Measurements from ENCODE around the gene PCDH1. TPM values are rescaled to one million over a fixed set of nuclear protein-coding genes. Genes with fewer than 3 reads are reported as not detected.
A peak's percentile ranks its signal among the peaks of the same experiment; 100 is the strongest.

The PCDH1 gene
- total RNA-seq, 1 experiment from 2014 or later: 127 TPM

DNA sequence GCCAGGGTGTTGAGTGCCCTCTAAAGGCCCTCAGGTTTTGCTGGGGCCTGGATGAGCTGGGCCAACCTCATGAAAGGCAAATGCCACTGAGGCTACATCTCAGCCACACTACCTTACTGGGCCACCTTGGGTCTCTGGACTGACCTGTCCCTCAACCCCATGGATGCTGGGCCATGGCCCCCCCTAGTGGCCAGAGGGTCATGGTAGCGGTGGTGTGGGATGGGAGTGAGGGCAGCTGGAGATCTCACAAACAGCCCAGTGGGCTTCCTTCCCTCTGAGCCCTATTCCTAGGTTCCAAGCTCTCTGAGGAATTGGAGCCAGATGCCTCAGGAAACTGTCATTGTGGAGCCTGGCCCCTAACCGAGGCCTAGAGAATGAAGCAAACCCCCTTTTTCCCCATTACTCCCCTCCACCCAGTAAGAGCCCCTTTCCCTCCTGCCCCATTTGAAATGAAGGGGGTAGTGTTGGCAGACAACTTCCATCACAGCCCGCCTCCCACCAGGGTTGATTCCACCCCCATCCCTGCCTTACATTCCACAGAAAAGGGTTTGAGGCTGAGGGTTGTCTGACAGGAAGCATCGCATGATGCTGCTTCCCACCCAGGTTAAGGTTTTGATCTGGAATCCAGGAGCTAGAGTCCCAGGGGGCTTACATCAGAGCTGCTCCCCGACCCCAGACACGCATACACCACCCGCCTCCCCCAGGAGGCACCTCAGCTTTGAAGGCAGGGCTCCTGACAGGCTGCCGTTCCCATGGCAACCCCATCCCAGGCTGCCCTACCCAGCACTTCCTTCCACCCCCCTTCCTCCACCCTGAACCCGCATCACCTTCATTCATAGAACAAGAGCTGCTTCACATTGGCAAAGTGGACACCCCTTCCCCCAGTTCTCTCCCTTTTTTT, 63.9 kb downstream of the PCDH1 start:
- Histone ChIP-seq H3K18ac (ENCODE audit: insufficient read length, low read depth, low read length) (no peak overlapping the region), H2BK15ac (ENCODE audit: low read depth, low read length) (no peak overlapping the region), H2BK120ac (ENCODE audit: low read depth, low read length, poor library complexity, severe bottlenecking) (no peak overlapping the region), H3K27me3 (ENCODE audit: insufficient read depth, low read length) (no peaks in the 10 kb centered on the region), H3K23me2 (ENCODE audit: insufficient read length, low read depth, low read length, poor library complexity, severe bottlenecking) (no peaks in the 10 kb centered on the region), H2BK12ac (ENCODE audit: insufficient read length, low read depth, low read length) (no peak overlapping the region), H4K5ac (ENCODE audit: insufficient read length, low read depth, low read length) (no peak overlapping the region), H3K79me2 (ENCODE audit: insufficient read depth, low read length) (no peaks in the 10 kb centered on the region), H3K9ac (ENCODE audit: extremely low read depth, insufficient read length, low read length) (no peak overlapping the region), H3K23ac (ENCODE audit: insufficient read length, low read depth, low read length) (no peak overlapping the region), H4K8ac (replicated peaks; ENCODE audit: insufficient read length, low read depth, low read length) (no peak overlapping the region), H2BK5ac (ENCODE audit: insufficient read length, low read length) (no peak overlapping the region), H3K14ac (ENCODE audit: insufficient read depth, low read length) (no peak overlapping the region), H3K4me1 (ENCODE audit: insufficient read depth, low read length) (peaks cover 14% of the 10 kb centered on the region; the same call in 1 of the 2 replicates), H3K27ac (ENCODE audit: insufficient read length, low read depth, low read length) (no peak overlapping the region), H3T11ph (ENCODE audit: low read length) (no peak overlapping the region), H2AK5ac (ENCODE audit: insufficient read length, low read length) (no peak overlapping the region), H3K4me2 (ENCODE audit: insufficient read depth, insufficient read length, low read length) (no peak overlapping the region), H3K79me1 (ENCODE audit: insufficient read depth, low read depth, low read length, poor library complexity, severe bottlenecking) (no peaks in the 10 kb centered on the region), H3K56ac (ENCODE audit: insufficient read length, low read depth, low read length) (no peak overlapping the region), H4K20me1 (ENCODE audit: control insufficient read depth, insufficient read depth, insufficient read length) (no peaks in the 10 kb centered on the region), H2AFZ (ENCODE audit: low read length) (no peak overlapping the region), H3K4ac (ENCODE audit: low read depth, low read length) (no peak overlapping the region), H3K9me3 (ENCODE audit: control insufficient read depth, low read depth, low read length) (no peaks in the 10 kb centered on the region), H4K91ac (ENCODE audit: insufficient read length, low read depth, low read length) (no peak overlapping the region), H2BK20ac (ENCODE audit: low read depth, low read length, poor library complexity, severe bottlenecking) (no peak overlapping the region)
- peak; percentile 89 for TF ChIP-seq CTCF (conservative IDR thresholded peaks at IDR 0.05)
- peak overlapping the region in 1 of 3 experiments; percentile 100; a peak in 2 of 7 replicates for H3K27ac Mint-ChIP-seq
- no peak overlapping the region; a peak in 1 of 5 replicates for H3K4me3 Mint-ChIP-seq
- H3K36me3 Mint-ChIP-seq (ENCODE audit: insufficient read depth in 1 of 3, low read depth in 3 of 3): no peaks in the 10 kb centered on the region
- no CpG with 5 or more reads among the region's 9 CpGs for WGBS (ENCODE audit: extremely low coverage, insufficient read length, low lambda C conversion rate)
- peak; percentile 89 for DNase-seq
- H3K9me3 Mint-ChIP-seq: no peaks in the 10 kb centered on the region; a peak in 1 of 5 replicates
- peaks cover 32% of the 10 kb centered on the region for H3K27me3 Mint-ChIP-seq (ENCODE audit: low read depth)
- peaks cover 66 to 74% of the 10 kb centered on the region in 2 experiments for H3K4me1 Mint-ChIP-seq

Data from H9 (cell line).